GM19455 (cell line): ENCODE data around the gene LIFR.
A peak's percentile ranks its signal among the peaks of the same experiment; 100 is the strongest.
"Not testable (repeated sequence)": the region's sequence is repeated elsewhere in the genome, so short reads cannot be mapped to it uniquely, and the experiment has no call there.

ENCODE experiments used
- ATAC-seq: cut with Tn5 transposase; IDR thresholded peaks from one replicate; pipeline ENCODE4 v1.9.1; 2021; ENCODE audit not compliant: unreplicated experiment

The LIFR gene, protein sequence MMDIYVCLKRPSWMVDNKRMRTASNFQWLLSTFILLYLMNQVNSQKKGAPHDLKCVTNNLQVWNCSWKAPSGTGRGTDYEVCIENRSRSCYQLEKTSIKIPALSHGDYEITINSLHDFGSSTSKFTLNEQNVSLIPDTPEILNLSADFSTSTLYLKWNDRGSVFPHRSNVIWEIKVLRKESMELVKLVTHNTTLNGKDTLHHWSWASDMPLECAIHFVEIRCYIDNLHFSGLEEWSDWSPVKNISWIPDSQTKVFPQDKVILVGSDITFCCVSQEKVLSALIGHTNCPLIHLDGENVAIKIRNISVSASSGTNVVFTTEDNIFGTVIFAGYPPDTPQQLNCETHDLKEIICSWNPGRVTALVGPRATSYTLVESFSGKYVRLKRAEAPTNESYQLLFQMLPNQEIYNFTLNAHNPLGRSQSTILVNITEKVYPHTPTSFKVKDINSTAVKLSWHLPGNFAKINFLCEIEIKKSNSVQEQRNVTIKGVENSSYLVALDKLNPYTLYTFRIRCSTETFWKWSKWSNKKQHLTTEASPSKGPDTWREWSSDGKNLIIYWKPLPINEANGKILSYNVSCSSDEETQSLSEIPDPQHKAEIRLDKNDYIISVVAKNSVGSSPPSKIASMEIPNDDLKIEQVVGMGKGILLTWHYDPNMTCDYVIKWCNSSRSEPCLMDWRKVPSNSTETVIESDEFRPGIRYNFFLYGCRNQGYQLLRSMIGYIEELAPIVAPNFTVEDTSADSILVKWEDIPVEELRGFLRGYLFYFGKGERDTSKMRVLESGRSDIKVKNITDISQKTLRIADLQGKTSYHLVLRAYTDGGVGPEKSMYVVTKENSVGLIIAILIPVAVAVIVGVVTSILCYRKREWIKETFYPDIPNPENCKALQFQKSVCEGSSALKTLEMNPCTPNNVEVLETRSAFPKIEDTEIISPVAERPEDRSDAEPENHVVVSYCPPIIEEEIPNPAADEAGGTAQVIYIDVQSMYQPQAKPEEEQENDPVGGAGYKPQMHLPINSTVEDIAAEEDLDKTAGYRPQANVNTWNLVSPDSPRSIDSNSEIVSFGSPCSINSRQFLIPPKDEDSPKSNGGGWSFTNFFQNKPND

GRCh38 chr5:38556599-38557307 lies at the start of gene LIFR:
LIFR (minus strand) TSS chr5:38556646; CDS start chr5:38530647, 25,999 bp downstream.
- ATAC-seq: peak; percentile 36

GRCh38 chr5:38605610-38606009 lies 49.2 kb upstream of the LIFR start:
- ATAC-seq: no peak

GRCh38 chr5:38603691-38604090 lies 47.2 kb upstream of the LIFR start:
- no peak for ATAC-seq

DNA sequence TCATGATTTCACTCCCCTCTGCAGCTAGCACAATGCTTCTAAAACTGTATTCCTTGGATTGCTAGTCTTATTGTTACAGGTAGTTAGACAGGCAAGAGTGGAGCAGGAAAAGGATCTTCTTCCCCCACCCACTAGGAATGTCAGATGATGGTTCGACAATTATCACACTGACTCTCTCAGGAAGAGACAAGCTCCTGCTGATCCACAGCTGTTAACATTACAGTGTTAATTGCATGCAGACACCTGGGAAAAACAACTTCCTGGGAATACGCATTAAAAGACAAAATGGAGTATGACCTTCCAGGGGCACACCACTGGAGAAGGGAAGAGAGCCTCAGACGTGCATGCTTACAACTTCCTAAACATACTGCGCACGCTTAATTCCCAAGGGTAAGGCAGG lies 46.2 kb upstream of the LIFR start:
- ATAC-seq: no peak

GRCh38 chr5:38601863-38602298 lies 45.4 kb upstream of the LIFR start:
- no peak for ATAC-seq

GRCh38 chr5:38601133-38601862 lies 44.9 kb upstream of the LIFR start:
- no peak for ATAC-seq

DNA sequence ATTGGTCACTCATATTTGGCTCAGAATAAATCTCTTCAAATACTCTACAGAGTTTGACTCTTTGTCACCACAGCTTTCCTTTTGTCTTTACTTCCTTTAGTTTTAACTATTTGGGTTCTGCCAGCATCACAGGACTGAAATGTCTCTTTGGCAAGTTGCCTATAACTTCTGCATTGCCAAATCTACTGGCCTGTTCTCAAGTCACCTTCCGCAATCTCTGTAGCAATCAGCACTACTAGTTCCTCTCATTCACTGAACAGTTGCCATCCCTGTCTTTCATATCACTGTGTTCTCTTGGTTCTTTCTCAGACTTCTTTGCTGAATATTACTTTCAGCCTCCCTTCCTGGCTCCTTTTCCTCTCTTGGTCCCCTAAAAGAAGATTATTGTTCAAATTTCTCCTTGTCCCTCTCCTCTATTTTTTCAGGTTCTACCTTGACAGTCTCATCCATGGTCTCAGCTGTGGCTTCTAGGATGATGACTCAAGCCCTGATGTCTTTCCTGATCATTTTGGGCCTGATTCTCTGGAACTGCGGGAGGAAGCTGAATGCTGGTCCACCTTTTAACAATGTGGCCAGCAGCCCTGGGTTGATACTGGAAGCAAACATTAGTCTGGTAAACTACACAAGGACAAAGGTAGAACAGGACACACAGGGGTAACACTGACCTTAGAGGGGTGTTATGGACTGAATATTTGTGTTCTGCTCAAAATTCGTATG lies 44.0 kb upstream of the LIFR start:
- no peak for ATAC-seq

DNA sequence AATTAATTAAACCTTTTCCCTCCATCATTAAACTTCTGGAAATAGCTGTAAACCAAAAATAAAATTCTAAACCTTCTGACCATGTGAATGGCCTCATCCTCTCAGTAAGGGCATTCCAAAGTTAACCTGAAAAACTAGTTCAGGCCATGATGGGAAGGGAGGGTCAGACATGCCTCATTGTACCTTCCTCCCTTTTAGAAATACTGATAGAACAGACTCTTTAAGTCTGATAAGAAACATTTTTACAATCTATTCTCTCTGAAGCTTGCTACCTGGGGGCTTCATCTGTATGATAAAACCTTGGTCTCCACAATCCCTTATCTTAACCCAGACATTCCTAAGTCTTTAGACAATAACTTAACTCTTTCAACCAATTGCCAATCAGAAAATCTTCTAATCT lies 43.3 kb upstream of the LIFR start:
- not testable (repeated sequence) for ATAC-seq

- no peak for ATAC-seq
Observed at GRCh38 chr5:38598994-38599617, 42.7 kb upstream of the LIFR start.

DNA sequence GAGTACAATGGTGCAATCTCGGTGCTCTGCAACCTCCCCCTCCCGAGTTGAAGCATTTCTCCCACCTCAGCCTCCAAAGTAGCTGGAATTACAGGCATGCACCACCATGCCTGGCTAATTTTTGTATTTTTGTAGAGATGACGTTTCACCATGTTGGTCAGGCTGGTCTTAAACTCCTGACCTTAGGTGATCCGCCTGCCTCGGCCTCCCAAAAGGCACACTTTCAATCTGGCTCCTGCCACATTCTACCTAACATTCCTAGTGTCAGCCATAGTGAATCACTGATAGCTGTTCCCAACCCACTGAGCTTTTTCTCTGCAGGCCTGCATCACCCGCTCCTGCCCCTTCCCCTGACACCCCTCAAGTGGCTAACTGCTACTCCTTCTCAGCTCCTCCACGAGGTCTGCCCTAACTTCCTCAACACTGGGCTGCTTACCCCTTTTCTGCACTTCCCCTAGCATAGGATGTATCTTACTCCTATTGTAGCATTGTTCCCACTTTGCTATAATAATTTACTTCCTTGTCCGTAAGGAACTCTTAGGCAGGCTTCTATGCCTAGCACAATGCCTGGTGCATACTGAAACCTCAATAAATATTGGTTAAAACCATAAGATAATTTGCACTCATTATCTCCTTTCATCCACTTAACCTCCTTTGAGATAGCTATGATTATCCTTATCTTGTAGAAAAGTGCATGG lies 42.0 kb upstream of the LIFR start:
- no peak for ATAC-seq

GRCh38 chr5:38596981-38597380 lies 40.5 kb upstream of the LIFR start:
- no peak for ATAC-seq

- ATAC-seq: no peak
Observed at GRCh38 chr5:38595132-38595745, 38.8 kb upstream of the LIFR start.

GRCh38 chr5:38593959-38594358 lies 37.5 kb upstream of the LIFR start:
- ATAC-seq: no peak

DNA sequence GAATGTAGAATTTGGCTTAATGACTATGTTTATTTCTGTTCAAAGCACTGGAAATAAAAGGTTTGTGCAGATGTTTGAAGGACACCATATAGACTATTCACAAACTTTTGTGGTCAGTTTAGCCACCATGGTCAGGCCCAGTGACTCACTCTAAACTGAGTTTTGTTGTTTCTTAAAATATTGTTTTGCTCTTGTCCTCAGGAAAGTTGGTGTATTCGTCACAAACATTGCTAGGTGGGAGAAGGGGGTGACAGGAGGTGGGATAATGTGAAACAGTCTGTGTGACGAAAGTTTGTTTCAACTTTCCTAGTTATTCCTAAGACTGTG lies 35.0 kb upstream of the LIFR start:
- ATAC-seq: no peak

- no peak for ATAC-seq
Observed at GRCh38 chr5:38590838-38591522, 34.5 kb upstream of the LIFR start.

DNA sequence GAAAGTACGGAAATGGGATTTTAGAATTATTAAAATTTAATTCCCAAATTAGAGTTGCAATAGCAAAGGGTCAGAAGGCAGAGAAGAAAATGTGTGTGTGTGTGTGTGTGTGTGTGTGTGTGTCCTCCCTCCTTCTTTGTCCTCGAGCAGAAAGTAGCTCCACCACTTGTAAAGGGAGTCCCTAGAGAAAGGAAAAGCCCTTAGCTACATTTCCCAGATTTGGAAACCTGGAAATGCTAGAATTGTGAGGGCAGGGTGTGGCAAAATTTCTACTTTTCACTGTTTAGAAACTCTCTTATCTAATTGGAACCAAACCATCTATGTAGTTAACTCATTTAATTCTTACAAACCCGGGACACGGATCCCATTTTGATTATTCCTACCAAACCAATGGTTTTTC lies 33.2 kb upstream of the LIFR start:
- no peak for ATAC-seq

- ATAC-seq: no peak
Observed at GRCh38 chr5:38585816-38586215, 29.4 kb upstream of the LIFR start.

DNA sequence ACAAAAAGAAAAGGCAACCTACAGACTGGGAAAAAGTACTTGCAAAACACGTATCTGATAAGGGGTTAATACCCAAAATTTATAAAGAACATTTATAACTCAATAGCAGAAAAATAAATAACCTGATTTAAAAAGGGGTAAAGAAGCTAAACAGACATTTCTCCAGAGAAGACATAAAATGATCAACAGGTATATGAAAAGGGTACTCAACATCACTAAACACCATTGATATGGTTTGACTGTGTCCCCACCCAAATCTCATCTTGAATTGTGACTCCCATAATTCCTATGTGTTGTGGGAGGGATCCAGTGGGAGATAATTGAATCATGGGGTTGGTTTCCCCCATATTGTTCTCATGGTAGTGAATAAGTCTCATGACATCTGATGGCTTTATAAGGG lies 27.1 kb upstream of the LIFR start:
- no peak for ATAC-seq
